GM12878 (cell line): ENCODE measurements around the gene LAIR1.

ENCODE experiments used
- CBFB ChIP-seq: IDR thresholded peaks from 2 replicates; pipeline ENCODE4 v1.6.1; 2016; ENCODE audit warnings: antibody characterized with exemption, low read depth
- NFIC ChIP-seq: IDR thresholded peaks from 2 replicates; pipeline ENCODE4 v1.6.1; 2012; ENCODE audit warnings: low read depth, mild to moderate bottlenecking, inconsistent platforms, low read length, moderate library complexity
- NFYB ChIP-seq: IDR thresholded peaks from 2 replicates; pipeline ENCODE4 v1.6.1; 2011; ENCODE audit warnings: low read depth, mild to moderate bottlenecking, low read length, improper control_type of control experiment, moderate library complexity; ENCODE audit not compliant: insufficient read depth
- POLR2AphosphoS5 ChIP-seq: IDR thresholded peaks from 2 replicates; pipeline ENCODE4 v1.6.1; 2011; ENCODE audit warnings: mild to moderate bottlenecking, low read length, inconsistent platforms
- RFX5 ChIP-seq: IDR thresholded peaks from 2 replicates; pipeline ENCODE4 v1.6.1; 2011; ENCODE audit warnings: low read depth, low read length, improper control_type of control experiment
- SREBF1 ChIP-seq: IDR thresholded peaks from 2 replicates; pipeline ENCODE4 v1.6.1; 2012; ENCODE audit warnings: mild to moderate bottlenecking, low read length
- SREBF2 ChIP-seq: IDR thresholded peaks from 2 replicates; pipeline ENCODE4 v1.6.1; 2012; ENCODE audit warnings: mild to moderate bottlenecking, low read length
- TF ChIP-seq, protein P1 (sequence below): IDR thresholded peaks from 2 replicates; pipeline ENCODE4 v1.6.1; 2012; ENCODE audit warnings: low read length, inconsistent platforms
- TF ChIP-seq, protein P2 (sequence below), 3 experiments: IDR thresholded peaks in 2 of 3; conservative IDR thresholded peaks in 1 of 3; 2 replicates each; pipeline ENCODE4 v1.5.1; 2011; ENCODE audit warnings: low read depth in 3 of 3, low read length in 3 of 3, mild to moderate bottlenecking in 3 of 3, control low read depth in 2 of 3, moderate library complexity in 2 of 3, inconsistent platforms in 1 of 3, mixed read lengths in 1 of 3; ENCODE audit not compliant: control insufficient read depth in 2 of 3, insufficient read depth in 1 of 3; ENCODE audit errors: extremely low read depth in 1 of 3
- TF ChIP-seq, protein P3 (sequence below): IDR thresholded peaks from 2 replicates; pipeline ENCODE4 v1.6.1; 2011; ENCODE audit warnings: borderline replicate concordance, low read depth, mild to moderate bottlenecking, moderate library complexity, mixed read lengths, low read length; ENCODE audit not compliant: insufficient read depth; ENCODE audit errors: extremely low read length

DNA sequence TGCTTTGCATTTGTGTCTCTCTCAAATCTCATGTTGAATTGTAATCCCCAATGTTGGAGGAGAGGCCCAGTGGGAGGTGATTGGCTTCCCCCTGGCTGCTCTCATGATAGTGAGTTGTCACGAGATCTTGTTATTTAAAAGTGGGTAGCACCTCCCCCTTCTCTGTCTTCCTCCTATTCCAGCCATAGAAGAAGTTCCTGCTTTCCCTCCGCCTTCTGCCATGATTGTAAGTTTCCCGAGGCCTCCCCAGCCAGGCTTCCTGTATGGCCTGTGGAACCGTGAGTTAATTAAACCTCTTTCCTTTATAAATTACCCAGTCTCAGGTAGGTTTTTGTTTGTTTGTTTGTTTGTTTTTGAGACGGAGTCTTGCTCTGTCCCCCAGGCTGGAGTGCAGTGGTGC is 29.6 kb downstream of the LAIR1 start:
- TF ChIP-seq NFYB (no peak), SREBF1 (no peak), NFIC (no peak), SREBF2 (no peak), POLR2AphosphoS5 (no peak), CBFB (no peak), RFX5 (no peak)
- TF ChIP-seq, protein P1, sequence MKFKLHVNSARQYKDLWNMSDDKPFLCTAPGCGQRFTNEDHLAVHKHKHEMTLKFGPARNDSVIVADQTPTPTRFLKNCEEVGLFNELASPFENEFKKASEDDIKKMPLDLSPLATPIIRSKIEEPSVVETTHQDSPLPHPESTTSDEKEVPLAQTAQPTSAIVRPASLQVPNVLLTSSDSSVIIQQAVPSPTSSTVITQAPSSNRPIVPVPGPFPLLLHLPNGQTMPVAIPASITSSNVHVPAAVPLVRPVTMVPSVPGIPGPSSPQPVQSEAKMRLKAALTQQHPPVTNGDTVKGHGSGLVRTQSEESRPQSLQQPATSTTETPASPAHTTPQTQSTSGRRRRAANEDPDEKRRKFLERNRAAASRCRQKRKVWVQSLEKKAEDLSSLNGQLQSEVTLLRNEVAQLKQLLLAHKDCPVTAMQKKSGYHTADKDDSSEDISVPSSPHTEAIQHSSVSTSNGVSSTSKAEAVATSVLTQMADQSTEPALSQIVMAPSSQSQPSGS, result no peak
- TF ChIP-seq, protein P2, sequence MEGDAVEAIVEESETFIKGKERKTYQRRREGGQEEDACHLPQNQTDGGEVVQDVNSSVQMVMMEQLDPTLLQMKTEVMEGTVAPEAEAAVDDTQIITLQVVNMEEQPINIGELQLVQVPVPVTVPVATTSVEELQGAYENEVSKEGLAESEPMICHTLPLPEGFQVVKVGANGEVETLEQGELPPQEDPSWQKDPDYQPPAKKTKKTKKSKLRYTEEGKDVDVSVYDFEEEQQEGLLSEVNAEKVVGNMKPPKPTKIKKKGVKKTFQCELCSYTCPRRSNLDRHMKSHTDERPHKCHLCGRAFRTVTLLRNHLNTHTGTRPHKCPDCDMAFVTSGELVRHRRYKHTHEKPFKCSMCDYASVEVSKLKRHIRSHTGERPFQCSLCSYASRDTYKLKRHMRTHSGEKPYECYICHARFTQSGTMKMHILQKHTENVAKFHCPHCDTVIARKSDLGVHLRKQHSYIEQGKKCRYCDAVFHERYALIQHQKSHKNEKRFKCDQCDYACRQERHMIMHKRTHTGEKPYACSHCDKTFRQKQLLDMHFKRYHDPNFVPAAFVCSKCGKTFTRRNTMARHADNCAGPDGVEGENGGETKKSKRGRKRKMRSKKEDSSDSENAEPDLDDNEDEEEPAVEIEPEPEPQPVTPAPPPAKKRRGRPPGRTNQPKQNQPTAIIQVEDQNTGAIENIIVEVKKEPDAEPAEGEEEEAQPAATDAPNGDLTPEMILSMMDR (IDR thresholded peaks at IDR 0.05 in 2 of 3, conservative IDR thresholded peaks at IDR 0.05 in 1 of 3; ENCODE audit: control insufficient read depth in 2 of 3, extremely low read depth in 1 of 3, insufficient read depth in 1 of 3, low read depth in 3 of 3, low read length in 3 of 3), result no peak
- TF ChIP-seq, protein P3, sequence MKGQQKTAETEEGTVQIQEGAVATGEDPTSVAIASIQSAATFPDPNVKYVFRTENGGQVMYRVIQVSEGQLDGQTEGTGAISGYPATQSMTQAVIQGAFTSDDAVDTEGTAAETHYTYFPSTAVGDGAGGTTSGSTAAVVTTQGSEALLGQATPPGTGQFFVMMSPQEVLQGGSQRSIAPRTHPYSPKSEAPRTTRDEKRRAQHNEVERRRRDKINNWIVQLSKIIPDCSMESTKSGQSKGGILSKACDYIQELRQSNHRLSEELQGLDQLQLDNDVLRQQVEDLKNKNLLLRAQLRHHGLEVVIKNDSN, result no peak
